ENCODE measurements around the gene PROCA1.
"Not testable (repeated sequence)": the region's sequence is repeated elsewhere in the genome, so short reads cannot be mapped to it uniquely, and the experiment has no call there.

Gene PROCA1

GRCh38 chr17:28665994-28666393, 45.7 kb downstream of the PROCA1 start:
- DNase-seq: no peak

- no peak for DNase-seq
Measured at GRCh38 chr17:28663723-28664122, 48.0 kb downstream of the PROCA1 start.

- no peak for DNase-seq
Measured at GRCh38 chr17:28662527-28662829, 49.2 kb downstream of the PROCA1 start.

GRCh38 chr17:28661635-28662526, 49.8 kb downstream of the PROCA1 start, which contains the start of the genes SDF2 and SUPT6H:
SDF2 (minus strand) TSS chr17:28661906; CDS start chr17:28661876, 30 bp downstream.
SUPT6H (plus strand) TSS chr17:28662205; CDS start chr17:28673402, 11,197 bp downstream.
- DNase-seq: peak; percentile 98

GRCh38 chr17:28659497-28659881, 52.2 kb downstream of the PROCA1 start:
- DNase-seq: not testable (repeated sequence)

- DNase-seq: not testable (repeated sequence)
Measured at GRCh38 chr17:28658766-28659496, 52.8 kb downstream of the PROCA1 start.

GRCh38 chr17:28658342-28658741, 53.3 kb downstream of the PROCA1 start:
- DNase-seq: not testable (repeated sequence)

- DNase-seq: no peak
Measured at GRCh38 chr17:28657756-28658155, 53.9 kb downstream of the PROCA1 start.

GRCh38 chr17:28655160-28655559, 56.5 kb downstream of the PROCA1 start:
- DNase-seq: no peak

Data from activated CD4-positive, alpha-beta T cell treated with anti-CD3 and anti-CD28 coated beads for 48 hours (primary cell).